SKM-1 treated with dmso at 0.1 percent for 144 hours (cell line): ENCODE data around the gene PTBP1.

Source experiments
- DNase-seq: peaks from one replicate; lab custom pipeline; 2025; ENCODE audit not compliant: unreplicated experiment; lab: John Stamatoyannopoulos, UW

Gene PTBP1

GRCh38 chr19:772063-772462 lies 25.2 kb upstream of the PTBP1 start:
- DNase-seq, result no peak

- DNase-seq, result no peak
Observed at GRCh38 chr19:772730-773436, 24.4 kb upstream of the PTBP1 start.

DNA sequence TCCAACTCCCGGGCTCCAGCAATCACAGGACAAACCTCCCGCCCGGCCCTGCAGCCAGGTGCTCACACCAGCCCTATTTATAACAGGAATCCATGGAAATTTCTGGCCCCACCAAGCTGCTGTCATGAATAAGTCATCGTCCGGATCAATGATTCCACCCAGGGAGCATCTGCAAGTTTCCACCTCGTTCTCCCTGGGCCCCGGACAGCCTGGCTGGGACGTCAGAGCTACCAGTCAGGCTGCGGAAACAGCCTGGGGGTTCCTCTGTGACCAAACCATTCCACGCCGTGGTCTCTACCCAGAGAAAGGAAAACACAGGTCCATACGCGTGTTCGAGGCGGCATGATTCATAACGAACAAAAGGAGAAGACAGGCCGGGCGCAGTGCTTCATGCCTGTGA lies 20.7 kb upstream of the PTBP1 start:
- DNase-seq, result no peak

- no peak for DNase-seq
Observed at GRCh38 chr19:778910-779653, 18.2 kb upstream of the PTBP1 start.

- no peak for DNase-seq
Observed at GRCh38 chr19:780935-781334, 16.3 kb upstream of the PTBP1 start.

DNA sequence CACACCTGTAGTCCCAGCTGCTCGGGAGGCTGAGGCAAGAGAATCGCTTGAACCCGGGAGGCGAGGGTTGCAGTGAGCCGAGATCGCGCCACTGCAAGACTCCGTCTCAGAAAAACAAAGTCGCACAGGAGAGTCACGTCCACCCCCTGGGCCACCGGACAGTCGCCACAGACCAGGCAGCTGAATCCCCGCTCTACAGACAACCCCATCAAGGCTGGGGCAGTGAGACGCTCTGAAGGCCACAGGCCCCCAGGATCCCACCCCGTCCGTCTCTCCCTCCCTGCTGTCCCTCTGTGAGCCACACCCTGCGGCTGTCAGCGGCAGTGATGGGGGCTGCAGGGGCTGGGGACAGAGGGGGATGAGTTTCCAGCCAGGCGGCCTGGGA lies 15.5 kb upstream of the PTBP1 start:
- DNase-seq, result no peak

- no peak for DNase-seq
Observed at GRCh38 chr19:782185-782877, 14.9 kb upstream of the PTBP1 start.

DNA sequence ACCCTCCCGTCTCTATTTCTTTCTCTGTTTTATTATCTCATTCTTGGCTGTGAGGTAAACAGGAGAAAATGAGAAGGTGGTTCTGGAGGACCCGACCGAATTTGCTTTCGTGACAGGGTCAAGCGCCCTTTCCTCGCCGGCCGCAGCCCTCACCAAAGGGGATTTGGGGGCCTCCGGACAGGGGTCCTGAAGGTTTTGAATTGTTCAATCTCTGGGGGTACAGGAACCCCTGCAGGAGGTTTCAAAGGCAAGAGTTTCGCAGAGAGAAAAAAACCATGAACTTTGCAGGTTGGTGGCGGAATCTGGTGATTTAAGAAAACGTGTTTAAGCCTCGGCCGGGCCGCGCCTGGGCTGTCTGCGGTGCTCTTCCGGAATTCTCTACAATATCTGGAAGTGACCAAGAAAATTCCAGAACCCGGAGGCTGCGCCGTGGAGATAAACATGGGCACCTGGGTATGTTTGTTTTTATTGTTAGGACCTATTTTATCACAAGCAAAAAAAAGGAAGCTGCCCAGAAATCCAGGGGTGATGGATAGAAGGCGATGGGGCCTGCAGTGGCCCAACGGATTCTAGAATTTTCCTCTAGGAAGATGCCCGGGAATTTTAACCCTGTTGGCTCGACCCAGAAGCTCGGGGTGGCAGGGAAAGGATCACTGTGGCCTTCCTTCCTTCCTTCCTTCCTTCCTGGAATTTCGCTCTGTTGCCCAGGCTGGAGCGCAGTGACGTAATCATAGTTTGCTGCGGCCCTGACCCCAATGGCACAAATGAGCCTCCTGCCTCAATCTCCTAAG lies 14.2 kb upstream of the PTBP1 start:
- DNase-seq, result no peak

DNA sequence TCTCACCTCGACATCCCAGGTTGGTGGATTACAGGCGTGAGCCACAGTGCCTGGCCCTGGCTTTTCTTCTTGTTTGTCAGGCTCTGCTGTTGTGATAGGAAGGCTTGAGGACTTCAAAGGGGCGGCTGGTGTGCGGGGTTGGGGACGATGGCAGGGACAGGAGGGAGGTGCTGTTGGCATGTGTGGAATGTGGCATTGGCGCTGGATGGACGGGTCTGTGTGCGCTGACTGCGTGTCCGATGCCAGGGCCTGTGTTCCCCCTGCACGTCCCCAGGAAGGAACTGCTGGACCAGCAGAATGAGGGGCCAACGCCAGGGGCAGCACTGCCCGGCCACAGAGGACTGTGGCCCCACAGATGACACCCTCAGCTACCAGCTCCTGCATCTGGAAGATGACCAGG lies 12.7 kb upstream of the PTBP1 start:
- DNase-seq, result no peak

- no peak for DNase-seq
Observed at GRCh38 chr19:787536-787935, 9.7 kb upstream of the PTBP1 start.

GRCh38 chr19:788686-788982 lies 8.6 kb upstream of the PTBP1 start:
- DNase-seq, result no peak

DNA sequence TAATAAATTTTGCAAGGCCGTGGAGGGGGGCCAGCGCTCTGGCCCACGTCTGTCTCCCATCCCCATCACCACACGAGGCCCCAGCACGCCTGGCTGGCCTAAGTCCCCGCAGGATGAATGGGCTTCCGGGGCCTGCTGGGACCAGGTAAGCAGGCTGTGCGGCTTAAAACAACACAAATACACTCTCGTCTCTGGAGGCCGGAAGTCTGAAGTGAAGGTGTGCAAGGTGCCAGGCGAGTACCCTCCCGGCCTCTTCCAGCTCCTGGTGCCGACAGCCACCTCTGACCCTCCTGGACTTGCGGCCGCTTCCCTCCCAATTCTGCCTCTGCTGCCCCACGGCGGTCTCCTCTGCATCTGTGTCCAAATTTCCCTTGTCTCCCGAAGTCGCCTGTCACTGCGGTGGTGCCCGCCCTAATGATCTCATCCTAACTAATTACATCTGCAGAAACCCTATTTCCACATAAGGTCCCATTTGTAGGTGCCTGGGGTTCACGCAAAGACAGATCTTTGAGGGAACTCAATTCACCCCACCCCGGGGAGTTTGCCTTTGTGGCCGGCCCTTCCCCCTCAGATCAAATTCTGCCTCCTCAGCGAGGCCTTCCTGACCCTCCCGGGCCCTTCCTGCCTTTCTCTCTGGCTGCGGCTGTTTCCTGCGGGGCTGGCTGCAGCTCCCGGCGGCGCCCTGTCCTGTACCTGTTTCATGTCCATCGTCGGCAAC lies 8.1 kb upstream of the PTBP1 start:
- peak; percentile 88 for DNase-seq

- DNase-seq, result no peak
Observed at GRCh38 chr19:789701-790060, 7.6 kb upstream of the PTBP1 start.

GRCh38 chr19:791007-791566 lies 6.2 kb upstream of the PTBP1 start:
- no peak for DNase-seq

DNA sequence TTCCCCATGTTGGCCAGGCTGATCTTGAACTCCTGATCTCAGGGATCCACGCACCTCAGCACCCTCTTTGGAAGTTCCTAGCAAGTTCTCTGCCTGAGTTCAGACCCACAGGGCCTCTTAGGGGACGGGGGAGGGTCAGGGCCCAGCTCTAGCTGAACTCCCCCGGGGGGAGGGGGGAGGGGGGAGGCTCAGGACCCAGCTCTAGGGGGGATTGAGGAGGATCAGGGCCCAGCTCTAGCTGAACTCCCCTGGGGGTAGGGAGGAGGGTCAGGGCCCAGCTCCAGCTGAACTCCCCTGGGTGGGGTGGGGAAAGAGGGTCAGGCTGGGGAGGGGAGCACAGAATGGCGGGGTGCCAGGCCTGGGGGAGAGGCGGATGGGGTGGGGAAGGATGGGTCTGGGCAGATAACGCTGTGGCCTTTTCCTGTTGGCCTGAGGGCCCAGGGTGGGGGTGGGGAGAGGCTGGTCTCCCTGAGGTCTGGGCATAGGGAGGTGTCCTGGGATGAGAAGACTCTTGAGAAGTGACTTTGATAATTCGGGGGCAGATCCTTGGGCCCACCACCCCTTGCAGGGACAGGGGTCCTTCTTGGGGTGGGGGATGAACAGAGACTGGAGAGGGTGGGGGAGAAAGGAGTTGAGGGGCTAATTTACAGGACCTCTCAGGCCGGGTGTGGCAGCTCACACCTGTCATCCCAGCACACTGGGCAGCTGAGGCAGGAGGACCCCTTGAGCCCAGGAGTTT lies 5.5 kb upstream of the PTBP1 start:
- no peak for DNase-seq

DNA sequence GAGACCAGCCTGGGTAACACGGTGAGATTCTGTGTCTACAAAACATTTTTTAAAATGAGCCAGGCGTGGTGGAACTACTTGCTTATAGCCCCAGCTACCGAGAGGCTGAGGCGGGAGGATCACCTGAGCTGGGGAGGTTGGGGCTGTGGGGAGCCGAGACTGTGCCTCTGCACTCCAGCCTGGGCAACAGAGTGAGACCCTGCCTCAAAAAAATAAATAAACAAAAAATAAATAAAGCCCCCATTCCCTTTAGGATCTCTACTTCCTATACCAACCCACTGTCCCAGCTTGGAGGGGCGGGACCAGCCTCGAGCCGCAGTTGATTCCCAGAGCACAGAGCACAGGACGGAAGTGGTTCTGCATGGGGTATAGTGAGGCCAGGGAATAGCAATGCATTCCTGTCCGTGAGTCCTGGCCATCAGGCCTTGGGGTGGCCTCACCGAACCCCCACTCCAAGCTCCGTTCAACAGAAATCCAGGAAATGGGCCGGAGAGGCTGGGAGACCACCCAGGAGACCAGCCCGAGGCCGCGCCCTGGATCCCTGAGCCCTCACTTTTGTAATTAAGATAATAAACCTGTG lies 4.9 kb upstream of the PTBP1 start:
- DNase-seq, result no peak

GRCh38 chr19:793806-794205 lies 3.4 kb upstream of the PTBP1 start:
- no peak for DNase-seq

DNA sequence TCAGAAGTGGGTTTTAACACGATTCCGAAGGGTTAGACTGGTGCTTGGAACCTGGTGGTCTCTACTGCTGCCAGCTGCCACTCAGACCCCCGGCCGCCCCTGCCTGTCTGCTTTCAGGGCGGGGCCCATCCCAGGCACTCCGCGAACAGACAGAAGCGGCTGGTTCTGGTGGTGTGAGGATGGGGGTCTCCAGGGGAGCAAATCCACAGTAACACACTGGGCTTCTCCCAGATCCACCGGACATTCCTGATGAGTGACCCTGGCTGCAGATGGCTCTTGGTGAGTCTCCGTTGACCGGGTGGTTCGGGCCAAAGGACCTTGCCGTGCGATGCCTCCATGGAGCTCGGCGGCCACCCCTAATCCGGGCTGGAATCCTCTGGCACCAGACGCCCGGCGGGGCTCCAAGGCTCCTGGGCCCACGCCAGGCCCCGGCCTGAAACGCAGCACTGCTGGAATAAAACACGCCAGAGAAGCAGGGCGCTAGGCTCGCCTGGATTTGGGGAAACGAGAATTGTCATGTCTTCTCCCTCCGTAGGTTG lies 2.1 kb upstream of the PTBP1 start:
- DNase-seq, result no peak
